CD4-positive, alpha-beta T cell (primary cell): Measurements from ENCODE around the gene CEACAM16. TPM values are rescaled to one million over a fixed set of nuclear protein-coding genes. Genes with fewer than 3 reads are reported as not detected.

Source experiments
- ATAC-seq: fragments of 200-7000 bp; cut with Tn5 transposase; one replicate; pipeline ENCODE4 v1.10.0; 2022; ENCODE audit warnings: mild to moderate bottlenecking; ENCODE audit not compliant: poor library complexity
- CTCF ChIA-PET: fragments of 350-600 bp; sonication (Branson Sonifier 250); formaldehyde crosslinking; loops from one replicate; lab custom pipeline; 2021; ENCODE audit warnings: antibody characterized with exemption, inconsistent platforms; lab: Charles Lee
- POLR2A ChIA-PET: fragments of 350-600 bp; sonication (Branson Sonifier 250); formaldehyde crosslinking; loops from one replicate; lab custom pipeline; 2021; ENCODE audit warnings: antibody characterized with exemption, inconsistent platforms; lab: Charles Lee
- DNase-seq, 14 experiments: peaks; one replicate each; pipeline ENCODE4 v3.0.0-alpha.2; 2013 to 2020; ENCODE audit warnings: mixed read lengths in 2 of 14
- H3K27ac ChIP-seq, 2 donors: one replicate each; pipeline versions ENCODE4 v1.5.1 to v1.7.0; 2013; ENCODE audit warnings: low read length in 2 of 2, low read depth in 1 of 2, mild to moderate bottlenecking in 1 of 2
- H3K27me3 ChIP-seq, 2 experiments: 1 replicate in 1 of 2; 2 replicates in 1 of 2; pipeline versions ENCODE4 v1.6.1 to v1.7.0; 2013; ENCODE audit warnings: low read length in 2 of 2, control low read depth in 1 of 2, mild to moderate bottlenecking in 1 of 2, moderate library complexity in 1 of 2; ENCODE audit not compliant: insufficient read depth in 2 of 2, control insufficient read depth in 1 of 2
- H3K36me3 ChIP-seq: one replicate; pipeline ENCODE4 v1.6.1; 2013; ENCODE audit warnings: low read length, control low read depth; ENCODE audit not compliant: insufficient read depth
- H3K4me1 ChIP-seq: one replicate; pipeline ENCODE4 v1.6.1; 2013; ENCODE audit warnings: low read length, control low read depth; ENCODE audit not compliant: insufficient read depth
- H3K4me3 ChIP-seq: one replicate; pipeline ENCODE4 v1.5.1; 2013; ENCODE audit warnings: mild to moderate bottlenecking, low read length, moderate library complexity
- H3K9me3 ChIP-seq, 2 experiments: 1 replicate in 1 of 2; 2 replicates in 1 of 2; pipeline versions ENCODE4 v1.6.1 to v1.7.0; 2013; ENCODE audit warnings: low read length in 2 of 2, mild to moderate bottlenecking in 2 of 2, control low read depth in 1 of 2, moderate library complexity in 1 of 2; ENCODE audit not compliant: control insufficient read depth in 1 of 2, insufficient read depth in 1 of 2
- H3K27ac Mint-ChIP-seq: one replicate; pipeline ENCODE4 v1.8.0; 2020; ENCODE audit warnings: mixed read lengths
- H3K27me3 Mint-ChIP-seq: one replicate; pipeline ENCODE4 v1.8.0; 2021; ENCODE audit warnings: mixed read lengths
- H3K36me3 Mint-ChIP-seq: one replicate; pipeline ENCODE4 v1.8.0; 2021; ENCODE audit warnings: low read depth, mixed read lengths
- H3K4me1 Mint-ChIP-seq: one replicate; pipeline ENCODE4 v1.8.0; 2021; ENCODE audit warnings: low read depth, mixed read lengths
- H3K4me3 Mint-ChIP-seq: one replicate; pipeline ENCODE4 v1.8.0; 2020; ENCODE audit warnings: mild to moderate bottlenecking, mixed read lengths
- H3K9me3 Mint-ChIP-seq: one replicate; pipeline ENCODE4 v1.8.0; 2020; ENCODE audit warnings: mixed read lengths
- CTCF ChIP-seq: fragments of 200-600 bp; IDR thresholded peaks from one replicate; pipeline ENCODE4 v1.8.0; 2022; ENCODE audit warnings: antibody characterized with exemption, mild to moderate bottlenecking
- intact Hi-C, 2 experiments: fragments of 100-400 bp; cut with DNase I in 1 of 2; cut with micrococcal nuclease in 1 of 2; formaldehyde crosslinking; loops; one replicate each; pipeline versions ENCODE4 v1.15.1 to v1.9.0; 2023 to 2025; cut with DNase I, micrococcal nuclease
- total RNA-seq, 174 experiments: library from RNA in 2 of 174; stranded (reverse) in 2 of 174; gene quantifications; one replicate each; pipeline ENCODE4 v1.2.3 and lab custom pipeline; 2021 to 2026

The CEACAM16 gene
- total RNA-seq, 2 experiments from 2014 or later, result not detected

DNA sequence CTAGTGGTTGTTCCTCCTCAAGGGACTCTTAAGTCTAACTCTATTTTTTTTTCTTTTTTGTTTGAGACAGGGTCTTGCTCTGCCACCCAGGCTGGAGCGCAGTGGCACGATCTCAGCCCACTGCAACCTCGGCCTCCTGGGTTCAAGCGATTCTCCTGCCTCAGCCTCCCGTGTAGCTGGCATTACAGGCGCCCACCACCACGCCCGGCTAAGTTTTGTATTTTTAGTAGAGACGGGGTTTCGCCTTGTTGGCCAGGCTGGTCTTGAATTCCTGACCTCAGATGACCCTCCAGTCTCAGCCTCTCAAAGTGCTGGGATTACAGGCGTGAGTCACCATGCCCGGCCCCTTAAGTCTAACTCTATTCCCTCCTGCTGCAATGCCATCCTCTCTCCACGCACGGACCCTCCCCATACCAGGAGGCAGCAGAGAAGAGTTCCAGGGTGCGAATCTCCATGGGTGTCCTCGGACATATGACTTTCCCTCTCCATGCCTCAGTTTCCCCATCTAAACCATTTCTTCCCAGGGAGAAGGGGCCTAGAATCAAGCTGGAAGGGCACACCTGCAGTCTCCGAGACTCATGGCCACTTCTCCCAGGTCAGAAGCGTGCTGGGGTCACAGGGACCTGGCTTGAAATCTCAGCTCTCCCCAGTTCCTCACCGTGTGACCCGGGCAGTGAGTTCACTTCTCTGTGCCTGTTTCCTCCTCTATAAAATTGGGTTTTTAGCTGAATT lies 43.5 kb downstream of the CEACAM16 start:
- Histone ChIP-seq H3K27ac (no peak overlapping the region), H3K4me3 (no peak overlapping the region), H3K9me3 (no peaks in the 10 kb centered on the region), H3K27me3 (no peaks in the 10 kb centered on the region), H3K36me3 (no peaks in the 10 kb centered on the region), H3K4me1 (peaks cover 32% of the 10 kb centered on the region)
- ChIA-PET POLR2A (no interaction called here), CTCF (interaction anchor here (1.7 to 5.3 kb wide), 4 partner anchors 11 to 53 kb away, joined by 3 to 23 read pairs (median 9); no protein-coding TSS in a partner anchor)
- DNase-seq (peak in 1 of 14 experiments; percentile 37), ATAC-seq (no peak)
- Mint-ChIP-seq H3K9me3 (no peaks in the 10 kb centered on the region), H3K36me3 (no peaks in the 10 kb centered on the region), H3K27me3 (no peaks in the 10 kb centered on the region), H3K4me1 (peaks cover 13% of the 10 kb centered on the region), H3K4me3 (no peak overlapping the region), H3K27ac (no peak overlapping the region)
- no peak for TF ChIP-seq CTCF
- intact Hi-C loops, result no loop called here

DNA sequence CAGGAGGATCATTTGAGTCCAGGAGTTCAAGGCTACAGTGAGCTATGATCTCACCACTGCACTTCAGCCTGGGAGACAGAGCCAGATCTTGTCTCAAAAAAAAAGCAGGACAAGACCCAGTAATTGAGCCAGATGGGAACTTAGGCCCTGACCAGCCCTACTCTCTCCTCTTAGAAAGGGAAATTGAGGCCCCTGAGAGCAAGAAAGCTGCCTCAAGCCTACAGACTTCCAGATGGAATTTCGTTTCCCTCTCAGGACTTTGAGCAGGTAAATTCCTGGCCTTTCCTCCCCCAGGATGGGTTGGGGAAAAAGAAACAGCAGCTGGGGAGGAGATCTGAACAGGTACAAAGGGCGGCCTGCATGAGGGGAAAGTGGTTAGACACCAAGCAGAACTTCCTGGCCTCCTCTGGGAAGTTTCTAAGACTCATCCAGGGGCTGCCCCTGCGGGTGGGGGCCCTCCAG lies 46.0 kb downstream of the CEACAM16 start:
- Histone ChIP-seq H3K4me3 (no peak overlapping the region), H3K27me3 (no peaks in the 10 kb centered on the region), H3K27ac (no peak overlapping the region), H3K4me1 (peaks cover 49% of the 10 kb centered on the region), H3K36me3 (no peaks in the 10 kb centered on the region), H3K9me3 (no peaks in the 10 kb centered on the region)
- ChIA-PET POLR2A (interaction anchor here (1.0 kb wide), 1 partner anchor 21 kb away, joined by 3 read pairs; no protein-coding TSS in a partner anchor), CTCF (interaction anchor here (1.6 to 5.3 kb wide), 2 partner anchors 21 to 26 kb away, joined by 5 to 23 read pairs; no protein-coding TSS in a partner anchor)
- H3K36me3 Mint-ChIP-seq, result peaks cover 13% of the 10 kb centered on the region
- peak overlapping the region; percentile 91 for H3K27ac Mint-ChIP-seq
- DNase-seq (peak in 1 of 14 experiments; percentile 18), ATAC-seq (no peak)
- peaks cover 30% of the 10 kb centered on the region for H3K4me1 Mint-ChIP-seq
- intact Hi-C loops, result no loop called here
- TF ChIP-seq CTCF, result no peak
- no peak overlapping the region for H3K4me3 Mint-ChIP-seq
- H3K9me3 Mint-ChIP-seq, result no peaks in the 10 kb centered on the region
- H3K27me3 Mint-ChIP-seq, result no peaks in the 10 kb centered on the region

- intact Hi-C loops, result no loop called here
- no peaks in the 10 kb centered on the region for H3K27me3 ChIP-seq
- no peak overlapping the region for H3K4me3 ChIP-seq
- H3K4me1 ChIP-seq, result peaks cover 52% of the 10 kb centered on the region
- H3K4me1 Mint-ChIP-seq, result peaks cover 35% of the 10 kb centered on the region
- H3K9me3 Mint-ChIP-seq, result no peaks in the 10 kb centered on the region
- no peak for TF ChIP-seq CTCF
- no peaks in the 10 kb centered on the region for H3K36me3 ChIP-seq
- DNase-seq (peak in 1 of 14 experiments; percentile 18), ATAC-seq (no peak)
- ChIA-PET POLR2A (interaction anchor here (1.0 kb wide), 1 partner anchor 22 kb away, joined by 3 read pairs; no protein-coding TSS in a partner anchor), CTCF (interaction anchor here (1.6 to 5.3 kb wide), 2 partner anchors 22 to 25 kb away, joined by 5 to 23 read pairs; no protein-coding TSS in a partner anchor)
- H3K9me3 ChIP-seq, result no peaks in the 10 kb centered on the region
- peak overlapping the region; percentile 91 for H3K27ac Mint-ChIP-seq
- no peak overlapping the region for H3K4me3 Mint-ChIP-seq
- peak overlapping the region in 1 of 2 donors; percentile 92 for H3K27ac ChIP-seq
- peaks cover 14% of the 10 kb centered on the region for H3K36me3 Mint-ChIP-seq
- no peaks in the 10 kb centered on the region for H3K27me3 Mint-ChIP-seq
These were observed 46.4 kb downstream of the CEACAM16 start for GRCh38 chr19:44745341-44745831.
